Urothelium cell line (cell line): ENCODE measurements around the gene ADPRHL1.

Experiments used
- DNase-seq: peaks from one replicate; pipeline ENCODE4 v3.0.0; 2011; ENCODE audit warnings: low spot score, mixed read lengths
- FAIRE-seq: peaks from 2 replicates; lab custom pipeline; 2011; peaks lifted over from hg19 to GRCh38; lab: Jason Lieb, UNC

ADPRHL1 gene

GRCh38 chr13:113418722-113419049, 34.6 kb downstream of the ADPRHL1 start:
- no peak for DNase-seq
- FAIRE-seq, result no peak

- DNase-seq (no peak), FAIRE-seq (peak; percentile 23)
These were observed 35.2 kb downstream of the ADPRHL1 start for GRCh38 chr13:113417836-113418721.

- no peak for DNase-seq
- no peak for FAIRE-seq
These were observed 36.1 kb downstream of the ADPRHL1 start for GRCh38 chr13:113417008-113417751.

GRCh38 chr13:113415825-113416224, 37.5 kb downstream of the ADPRHL1 start:
- DNase-seq, result no peak

GRCh38 chr13:113415032-113415431, 38.3 kb downstream of the ADPRHL1 start:
- no peak for DNase-seq
- FAIRE-seq, result no peak

More at GRCh38 chr13:113415825-113416224, 37.5 kb downstream of the ADPRHL1 start:
- no peak for FAIRE-seq

- FAIRE-seq, result no peak
- no peak for DNase-seq
These were observed 39.0 kb downstream of the ADPRHL1 start for GRCh38 chr13:113414335-113414734.

- DNase-seq (no peak), FAIRE-seq (no peak)
These were observed 39.4 kb downstream of the ADPRHL1 start for GRCh38 chr13:113413898-113414282.

GRCh38 chr13:113413178-113413897, 40.0 kb downstream of the ADPRHL1 start:
- FAIRE-seq (no peak), DNase-seq (no peak)

GRCh38 chr13:113412440-113412839, 40.8 kb downstream of the ADPRHL1 start:
- DNase-seq, result no peak
- FAIRE-seq, result no peak

GRCh38 chr13:113411216-113412023, 41.9 kb downstream of the ADPRHL1 start:
- FAIRE-seq, result peak; percentile 99
- DNase-seq, result peak; percentile 84

GRCh38 chr13:113410472-113411201, 42.7 kb downstream of the ADPRHL1 start:
- DNase-seq, result peak; percentile 81
- peak; percentile 80 for FAIRE-seq

- FAIRE-seq (no peak), DNase-seq (no peak)
These were observed 44.7 kb downstream of the ADPRHL1 start for GRCh38 chr13:113408562-113408961.

- FAIRE-seq (peak; percentile 35), DNase-seq (no peak)
These were observed 45.5 kb downstream of the ADPRHL1 start for GRCh38 chr13:113407531-113408393.

GRCh38 chr13:113407103-113407530, 46.2 kb downstream of the ADPRHL1 start:
- no peak for FAIRE-seq
- no peak for DNase-seq

GRCh38 chr13:113406321-113407102, 46.8 kb downstream of the ADPRHL1 start:
- DNase-seq (no peak), FAIRE-seq (no peak)

- DNase-seq (no peak), FAIRE-seq (no peak)
These were observed 47.6 kb downstream of the ADPRHL1 start for GRCh38 chr13:113405481-113406300.
